GM12891 (cell line): ENCODE data around the gene LCLAT1.

ENCODE experiments used
- POLR2A ChIP-seq: IDR thresholded peaks from 2 replicates; pipeline ENCODE4 v1.6.1; 2011; ENCODE audit warnings: low read depth, low read length, control low read depth
- POLR2AphosphoS5 ChIP-seq: IDR thresholded peaks from 2 replicates; pipeline ENCODE4 v1.6.1; 2011; ENCODE audit warnings: low read depth, low read length, control low read depth
- TAF1 ChIP-seq: IDR thresholded peaks from 2 replicates; pipeline ENCODE4 v1.6.1; 2011; ENCODE audit warnings: low read depth, low read length, control low read depth

DNA sequence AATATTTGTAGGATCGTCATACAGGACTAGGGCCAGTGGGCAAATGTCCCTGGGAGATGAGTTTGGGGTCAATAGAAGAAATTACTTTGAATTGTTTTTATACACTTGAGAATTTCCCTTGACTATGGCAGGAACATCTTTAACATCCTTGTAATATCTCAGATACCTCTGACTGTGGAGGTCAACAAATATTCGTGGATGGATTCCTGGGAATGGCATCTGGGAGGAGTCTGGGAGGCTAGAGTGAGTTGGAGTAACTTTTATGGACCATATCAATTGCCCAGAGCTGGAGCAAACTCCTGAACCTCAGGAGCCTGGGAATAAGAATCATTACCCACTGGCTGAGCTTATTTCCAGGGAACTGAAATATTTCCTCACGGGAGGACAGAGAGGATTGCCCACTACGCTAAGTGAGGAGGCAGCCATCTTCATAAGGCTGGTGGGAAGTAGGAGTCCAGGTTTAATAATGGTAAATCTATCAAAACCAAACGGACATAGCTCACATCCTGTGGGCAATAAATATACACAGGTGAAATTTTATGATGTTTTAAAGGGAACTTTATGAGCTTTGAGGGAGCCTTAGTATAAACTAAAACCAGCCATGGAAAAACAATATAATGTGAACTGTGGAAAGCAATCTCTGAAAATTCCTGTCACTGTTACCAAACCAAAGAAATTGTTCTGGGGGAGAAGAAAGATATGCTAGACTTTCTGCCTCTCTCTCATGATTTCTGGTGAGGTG, 44.4 kb upstream of the LCLAT1 start:
- TF ChIP-seq POLR2A (no peak), POLR2AphosphoS5 (no peak), TAF1 (no peak)
